ELF-1 (cell line): ENCODE results near the gene ADAMTSL4.
"Not testable (repeated sequence)": the region's sequence is repeated elsewhere in the genome, so short reads cannot be mapped to it uniquely, and the experiment has no call there.

ENCODE experiments used
- DNase-seq: peaks from one replicate; pipeline ENCODE4 v3.0.0-alpha.2; 2016; ENCODE audit warnings: low read depth, low spot score

ADAMTSL4 gene

DNA sequence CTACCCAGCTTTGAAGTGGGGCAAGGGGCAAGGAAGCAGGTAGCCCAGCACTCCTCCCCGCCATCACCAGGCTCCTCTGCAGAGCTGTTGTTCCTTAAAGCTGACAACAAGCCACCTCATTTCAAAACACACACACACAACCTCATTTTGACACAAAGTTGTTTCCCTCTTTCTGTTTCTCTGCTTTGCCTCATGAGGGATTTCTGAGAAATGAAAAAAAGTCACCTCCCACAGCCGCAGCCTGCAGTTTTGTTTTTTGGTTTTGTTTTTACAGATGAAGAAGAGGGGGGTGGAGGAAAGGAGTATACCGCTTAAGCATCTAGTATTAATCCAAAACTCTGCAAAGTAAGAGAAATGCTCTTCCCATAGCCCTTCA is 18.1 kb downstream of the ADAMTSL4 start:
- DNase-seq, result no peak

DNA sequence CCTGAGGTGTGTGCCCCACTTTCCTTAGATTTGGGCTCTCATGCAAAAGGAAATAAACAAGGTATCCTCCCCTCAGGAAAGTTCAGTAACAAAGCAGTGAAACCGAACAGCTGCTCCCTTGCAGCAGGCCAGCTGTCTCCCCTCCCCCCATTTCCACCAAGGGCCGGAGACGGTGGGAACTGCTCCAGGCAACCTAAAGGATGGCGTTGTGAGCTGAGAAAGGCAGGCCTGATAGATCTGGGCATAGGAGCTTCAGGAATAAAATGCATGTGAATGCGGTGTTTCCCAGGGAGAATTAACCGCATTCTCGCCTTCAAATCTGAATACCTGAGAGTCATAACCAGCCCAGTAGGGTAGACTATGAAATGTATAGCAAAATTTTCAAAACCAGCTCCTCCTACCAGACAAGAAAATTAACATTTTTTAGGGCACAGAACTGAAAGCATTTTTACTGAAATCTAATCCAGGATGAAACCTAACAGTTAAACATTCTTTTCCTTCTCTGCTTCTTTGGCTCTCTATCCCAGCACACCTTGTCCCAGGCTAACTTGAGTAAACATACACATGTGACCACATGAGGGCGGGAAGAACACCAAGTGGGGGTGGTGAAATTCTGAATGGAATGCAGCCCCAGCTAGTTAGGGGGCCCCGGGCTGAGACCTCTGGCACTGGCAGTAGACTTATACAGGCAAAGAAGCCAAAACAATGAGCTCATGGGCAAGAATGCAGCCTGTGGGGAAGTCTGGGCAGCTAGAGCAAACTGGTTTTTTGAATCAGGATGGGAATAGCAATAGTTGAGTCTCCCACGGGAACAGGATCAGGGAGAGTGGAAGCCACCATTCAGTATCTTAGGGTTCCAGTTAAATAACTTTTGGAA is 18.7 kb downstream of the ADAMTSL4 start:
- peak; percentile 98 for DNase-seq

DNA sequence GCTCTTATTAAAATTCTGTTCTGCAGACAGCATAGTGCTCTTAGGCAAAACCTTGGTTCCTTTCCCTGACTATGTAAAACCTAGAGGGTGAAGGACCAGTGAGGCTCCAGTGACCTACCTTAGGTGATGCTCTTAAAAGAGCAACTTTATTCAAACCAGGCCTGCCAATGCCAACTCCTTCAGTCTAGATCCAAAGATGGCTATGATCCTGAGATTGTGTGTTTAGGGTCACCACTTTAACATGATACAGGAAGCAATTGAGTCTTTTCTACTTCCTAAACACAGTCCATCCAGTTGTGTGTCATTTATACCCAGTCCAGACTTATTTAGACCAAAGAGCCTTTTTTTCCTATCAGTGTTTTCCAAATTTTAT is 19.4 kb downstream of the ADAMTSL4 start:
- DNase-seq, result no peak

DNA sequence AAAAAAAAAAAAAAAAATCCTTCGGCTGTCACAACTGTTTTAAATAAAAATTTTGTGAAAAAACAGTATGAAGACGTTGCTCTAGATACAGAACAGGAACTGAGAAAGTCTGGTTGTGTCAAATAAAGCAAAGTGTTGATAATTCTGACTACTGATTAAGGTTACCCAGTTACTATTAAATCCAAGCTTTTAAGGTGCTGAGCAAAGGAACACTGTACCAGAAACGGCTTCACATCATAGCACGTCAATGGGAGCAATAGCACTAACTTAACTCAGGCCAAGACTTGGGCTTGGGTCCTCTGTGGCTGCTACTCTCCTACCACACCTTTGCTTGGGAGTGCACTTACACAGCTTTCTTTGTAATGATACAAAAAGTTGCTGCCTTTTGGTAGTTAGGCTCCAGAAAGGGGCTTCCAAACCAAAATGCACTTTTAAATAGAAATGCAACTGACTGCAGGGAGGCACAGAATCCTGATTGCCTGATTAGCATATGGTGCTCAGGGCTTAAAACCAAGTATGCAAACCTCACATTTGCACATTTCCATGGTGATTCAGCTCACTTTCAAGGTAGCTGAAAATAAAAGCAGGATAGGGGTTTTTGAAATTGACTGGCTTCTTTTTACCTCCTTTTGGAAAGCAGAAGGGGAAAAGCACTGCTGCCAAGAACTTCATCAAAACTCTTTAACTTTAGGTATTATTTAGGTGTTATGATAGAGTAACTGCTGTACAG is 23.9 kb downstream of the ADAMTSL4 start:
- peak; percentile 53 for DNase-seq

DNA sequence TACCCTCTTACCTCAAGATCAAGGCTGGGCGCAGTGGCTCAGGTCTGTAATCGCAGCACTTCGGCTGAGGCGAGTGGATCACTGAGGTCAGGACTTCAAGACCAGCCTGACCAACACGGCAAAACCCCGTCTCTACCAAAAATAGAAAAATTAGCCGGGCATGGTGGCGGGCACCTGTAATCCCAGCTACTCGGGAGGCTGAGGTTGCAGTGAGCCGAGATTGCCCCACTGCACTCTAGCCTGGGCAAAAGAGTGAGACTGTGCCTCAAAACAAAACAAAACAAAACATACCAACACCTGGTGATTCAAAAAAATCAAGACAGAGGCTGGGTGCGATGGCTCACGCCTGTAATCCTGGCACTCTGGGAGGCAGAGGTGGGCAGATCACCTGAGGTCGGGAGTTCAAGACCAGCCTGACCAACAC is 24.5 kb downstream of the ADAMTSL4 start:
- peak; percentile 56 for DNase-seq

DNA sequence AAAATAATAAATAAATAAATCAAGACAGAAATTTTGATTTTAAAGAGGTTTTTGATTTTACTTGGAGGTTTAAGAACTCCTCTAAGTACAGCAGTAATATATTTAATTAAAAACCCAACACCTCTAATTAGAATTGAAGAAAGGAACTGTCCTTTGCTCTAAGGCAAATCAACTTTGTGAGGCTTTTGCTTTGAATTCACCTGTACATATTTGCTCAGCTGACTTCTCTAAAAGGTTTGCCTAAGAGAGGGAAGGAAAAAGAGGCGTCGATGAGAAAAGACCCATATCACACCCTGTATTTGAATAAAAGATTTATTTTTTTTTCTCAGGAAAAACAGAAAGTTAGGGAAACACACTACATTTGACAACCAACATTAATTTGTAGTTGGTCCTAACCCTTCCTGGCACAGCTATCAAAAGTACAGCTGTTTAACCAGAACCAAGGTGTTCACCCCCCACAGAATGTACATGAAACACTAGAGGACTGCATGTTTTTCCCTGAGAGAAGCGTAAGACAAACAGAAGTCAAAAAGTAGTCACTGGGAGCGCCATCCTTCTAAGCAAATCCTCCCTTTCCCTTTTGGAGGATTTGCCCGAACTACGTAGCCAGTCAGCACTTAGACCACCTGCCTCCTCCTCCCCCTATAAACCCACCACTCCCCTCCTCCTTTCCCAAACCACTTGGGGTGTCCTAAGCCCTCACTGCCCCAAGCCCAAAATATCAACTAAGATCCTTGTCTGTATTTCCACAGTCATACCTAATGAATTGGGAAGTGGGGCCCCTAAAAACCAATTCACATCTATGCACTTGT is 25.3 kb downstream of the ADAMTSL4 start:
- no peak for DNase-seq

DNA sequence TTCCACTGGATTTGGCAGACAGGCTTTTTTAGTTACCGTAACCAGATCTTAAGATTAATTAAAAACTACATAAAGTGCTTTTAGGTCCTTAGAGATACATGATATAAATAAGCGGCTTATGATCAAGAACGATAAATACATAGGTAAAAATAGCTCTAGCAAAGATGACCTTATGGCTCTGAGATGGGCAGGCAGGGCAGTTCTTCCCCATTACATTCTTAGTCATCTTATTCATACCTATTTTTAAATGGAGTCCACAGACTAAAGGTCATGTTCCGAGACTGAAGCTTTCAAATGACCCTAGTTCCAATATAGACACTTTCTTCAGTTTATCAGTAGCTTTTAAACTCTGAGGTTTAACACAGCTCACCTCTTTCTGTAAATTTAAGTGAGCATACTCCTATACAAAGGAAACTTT is 25.9 kb downstream of the ADAMTSL4 start:
- no peak for DNase-seq

DNA sequence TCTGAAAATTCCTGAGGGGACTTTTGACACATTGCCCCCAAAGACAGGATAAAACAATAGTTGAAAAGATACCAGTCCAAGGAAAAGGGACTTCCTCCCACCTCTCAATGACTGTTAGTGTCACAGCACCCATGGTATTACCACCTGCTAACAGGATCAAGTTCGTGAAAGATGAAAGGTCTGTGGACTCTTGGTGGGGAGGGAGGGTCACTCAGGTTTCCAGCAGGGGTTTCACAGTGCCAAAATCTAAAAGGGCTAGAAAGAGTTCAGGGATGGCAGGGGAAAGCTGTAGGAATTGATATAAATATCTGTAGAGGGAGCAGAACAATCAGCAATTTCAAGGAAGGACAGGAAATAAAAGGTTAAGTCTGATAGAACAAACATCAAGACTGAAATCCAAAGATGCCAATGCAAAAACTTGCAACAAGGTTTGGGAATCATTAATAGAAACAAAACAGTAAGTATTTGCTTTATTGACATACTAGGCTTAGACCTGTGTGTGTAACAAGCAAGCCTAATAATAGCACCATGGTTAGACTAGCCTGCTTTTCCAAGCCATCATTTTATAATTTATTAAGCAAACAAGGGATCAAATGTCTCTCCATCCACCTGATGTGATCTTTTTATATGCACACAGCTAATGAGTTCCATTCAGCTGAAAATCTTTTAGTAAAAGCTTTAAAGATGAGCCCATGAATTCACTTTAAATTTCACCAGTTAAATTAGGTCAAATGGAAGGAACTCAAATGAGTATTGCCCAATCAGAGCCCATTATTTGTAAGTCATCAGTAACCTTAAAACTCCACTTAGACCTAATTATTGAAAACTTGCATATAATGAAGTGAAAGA is 26.5 kb downstream of the ADAMTSL4 start:
- DNase-seq, result no peak

DNA sequence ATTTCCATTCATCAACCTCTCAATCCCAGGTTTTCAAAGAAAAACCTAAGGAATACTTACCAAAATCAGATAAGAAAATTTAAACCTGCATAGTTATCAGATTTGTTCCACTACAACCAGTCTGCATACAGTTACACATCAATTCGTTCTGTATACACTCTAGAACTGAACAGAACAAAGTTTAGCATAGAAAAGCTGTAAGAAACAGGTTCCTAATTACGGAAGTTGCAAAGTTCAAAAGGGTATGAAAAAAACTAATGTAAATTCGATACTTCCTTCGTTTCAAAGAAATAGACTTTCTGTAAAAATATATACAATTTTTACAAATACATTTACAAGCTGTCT is 27.1 kb downstream of the ADAMTSL4 start:
- DNase-seq, result no peak

DNA sequence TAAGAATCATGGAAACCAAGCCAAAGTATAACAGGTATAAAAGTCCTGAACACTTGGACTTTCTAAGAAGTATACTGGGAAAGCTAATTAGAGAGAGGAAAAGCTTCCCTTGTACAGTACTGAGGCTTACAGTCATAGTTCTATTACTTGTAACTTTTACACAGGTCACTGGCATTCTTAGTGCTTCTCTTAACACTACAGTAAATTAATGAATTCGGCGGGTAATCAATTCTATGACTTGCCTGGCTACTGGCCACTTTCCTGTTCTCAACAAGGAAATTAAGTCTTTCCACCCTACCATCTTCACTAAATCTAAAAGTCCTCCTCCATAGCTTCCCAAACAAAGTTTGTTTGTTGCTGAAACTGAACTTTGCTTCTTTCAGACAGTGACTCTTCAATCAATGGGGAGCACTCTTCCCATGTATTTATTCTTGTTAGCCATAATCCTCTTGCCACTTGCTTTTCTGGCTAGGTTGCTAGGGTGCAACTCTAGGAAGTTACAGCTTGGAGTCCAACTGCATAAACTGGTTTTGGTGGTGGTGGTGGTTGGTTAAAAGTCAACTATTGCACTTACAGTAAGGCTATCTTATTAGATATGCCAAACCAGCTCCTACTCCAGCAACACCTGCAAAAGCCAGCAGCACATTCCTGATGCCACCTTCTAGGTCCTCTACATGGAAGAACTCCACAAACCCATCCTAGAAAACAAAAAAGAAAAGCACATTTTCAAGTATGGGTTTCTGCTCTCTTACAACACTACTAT is 27.8 kb downstream of the ADAMTSL4 start:
- no peak for DNase-seq

DNA sequence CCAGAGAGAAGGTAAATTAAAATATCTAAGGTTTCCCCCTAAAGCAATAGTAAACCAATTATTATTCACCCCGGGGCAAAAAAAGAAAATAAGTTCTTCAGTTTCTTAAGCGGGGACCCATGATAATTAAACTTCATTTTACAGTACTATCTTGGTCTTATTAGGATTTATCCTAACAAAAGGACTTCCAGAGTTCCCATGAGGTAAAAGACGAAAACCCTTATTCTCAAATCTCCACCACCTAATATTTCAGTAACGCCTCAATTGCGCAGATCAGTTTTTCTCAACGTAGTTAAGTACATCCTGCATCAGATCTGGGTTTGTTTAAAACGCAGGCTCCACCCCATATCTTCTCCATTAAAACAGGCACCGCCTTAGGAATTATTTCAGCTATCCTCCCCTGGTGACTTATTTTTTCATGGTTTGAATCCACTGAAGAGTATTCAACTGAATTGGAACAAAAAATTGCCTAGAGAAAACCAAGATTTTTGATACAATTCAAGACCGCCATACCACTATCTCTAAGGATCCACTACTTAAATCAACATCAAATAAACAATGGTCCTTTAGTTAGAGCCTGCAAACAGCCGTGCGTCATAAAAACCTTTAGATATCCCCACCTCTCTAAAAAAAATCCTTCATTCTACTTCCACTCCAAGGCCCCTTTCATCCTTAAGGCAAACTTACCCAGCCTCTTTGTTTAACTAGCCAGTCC is 28.5 kb downstream of the ADAMTSL4 start:
- no peak for DNase-seq

DNA sequence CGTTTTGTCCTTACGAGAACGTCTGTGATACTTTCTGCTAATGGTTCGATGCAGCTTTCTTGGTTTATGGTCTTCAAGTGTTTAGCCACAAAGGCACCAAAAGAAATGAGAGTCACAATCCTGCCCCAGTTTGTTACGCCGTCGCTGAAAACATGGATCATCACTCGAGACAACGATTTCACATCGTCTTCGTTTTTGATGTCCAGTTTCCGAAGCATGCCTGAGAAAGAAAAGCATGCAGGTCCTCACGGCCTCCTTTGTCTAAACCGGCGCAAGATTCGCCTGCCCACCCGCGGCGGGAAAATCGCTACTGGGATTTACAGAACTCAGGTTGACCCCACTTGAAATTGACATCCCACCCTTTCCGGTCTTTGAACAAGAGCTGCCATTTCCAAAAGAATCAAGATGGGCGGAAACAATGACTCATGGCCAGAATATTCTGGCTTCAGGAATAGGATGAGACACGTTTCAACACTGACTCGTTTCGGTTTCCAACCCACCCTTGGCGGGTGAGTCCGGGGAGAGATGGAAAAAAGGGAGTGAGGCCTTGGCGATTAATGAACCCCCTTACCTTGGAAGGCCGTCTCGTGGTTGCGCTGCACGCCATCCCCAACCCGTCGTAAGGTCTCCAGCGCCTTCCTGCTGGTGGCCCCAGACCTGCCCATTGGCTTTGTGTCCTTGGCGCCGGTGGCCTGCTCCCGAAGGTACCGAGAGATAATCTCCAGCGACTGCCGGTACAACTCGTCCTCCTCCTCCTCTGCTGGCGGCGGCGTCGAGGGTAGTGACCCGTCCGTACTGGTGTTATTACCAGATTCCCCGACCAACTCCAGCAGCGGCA is 29.3 kb downstream of the ADAMTSL4 start:
- peak; percentile 65 for DNase-seq

DNA sequence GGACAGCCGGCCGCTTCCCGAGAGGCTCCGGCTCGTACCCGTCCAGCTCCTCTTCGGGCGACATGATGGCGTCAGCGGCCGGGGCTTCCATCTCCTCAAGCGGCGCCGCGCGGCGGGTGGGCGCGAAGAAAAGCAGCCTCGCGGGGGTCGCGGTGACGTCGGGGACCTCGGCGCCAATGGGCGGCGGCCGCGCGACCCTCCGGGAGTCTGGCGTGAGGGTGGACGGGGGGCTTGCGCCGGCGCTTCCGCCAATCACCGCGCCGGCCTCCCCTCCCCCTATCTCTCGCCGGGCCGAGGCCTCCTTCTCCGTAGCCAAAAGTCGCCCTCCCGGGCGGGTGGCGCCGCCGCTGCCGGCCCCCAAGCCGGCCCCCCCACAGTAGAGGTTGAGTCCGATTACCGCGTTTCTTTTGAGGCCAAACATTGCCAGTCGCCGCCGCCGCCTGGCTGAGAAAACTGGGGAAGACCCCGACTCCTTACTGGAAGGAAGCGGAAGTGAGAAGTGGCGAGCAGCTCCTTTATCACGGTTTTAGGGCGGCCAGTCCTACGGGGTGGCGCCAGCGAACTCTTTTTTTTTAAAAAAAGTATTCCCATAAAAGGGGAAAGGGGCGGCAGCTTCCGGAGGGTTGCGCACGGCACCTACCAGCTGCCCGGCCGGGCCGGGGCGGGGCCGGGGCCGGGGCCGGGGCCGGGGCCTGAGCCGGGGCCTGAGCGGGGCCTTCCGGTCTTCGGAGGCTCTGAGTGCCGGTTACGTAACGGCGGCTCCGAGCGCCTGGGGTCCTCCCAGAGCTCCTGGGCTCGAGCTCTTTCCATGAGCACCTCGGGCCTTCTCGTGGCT is 30.1 kb downstream of the ADAMTSL4 start, which contains the start of gene MCL1:
Gene MCL1, minus strand, starts transcription at position 501 of the 835 bp plus-strand sequence. Its CDS starts 80 bp downstream, at position 421.
- DNase-seq, result peak; percentile 98

DNA sequence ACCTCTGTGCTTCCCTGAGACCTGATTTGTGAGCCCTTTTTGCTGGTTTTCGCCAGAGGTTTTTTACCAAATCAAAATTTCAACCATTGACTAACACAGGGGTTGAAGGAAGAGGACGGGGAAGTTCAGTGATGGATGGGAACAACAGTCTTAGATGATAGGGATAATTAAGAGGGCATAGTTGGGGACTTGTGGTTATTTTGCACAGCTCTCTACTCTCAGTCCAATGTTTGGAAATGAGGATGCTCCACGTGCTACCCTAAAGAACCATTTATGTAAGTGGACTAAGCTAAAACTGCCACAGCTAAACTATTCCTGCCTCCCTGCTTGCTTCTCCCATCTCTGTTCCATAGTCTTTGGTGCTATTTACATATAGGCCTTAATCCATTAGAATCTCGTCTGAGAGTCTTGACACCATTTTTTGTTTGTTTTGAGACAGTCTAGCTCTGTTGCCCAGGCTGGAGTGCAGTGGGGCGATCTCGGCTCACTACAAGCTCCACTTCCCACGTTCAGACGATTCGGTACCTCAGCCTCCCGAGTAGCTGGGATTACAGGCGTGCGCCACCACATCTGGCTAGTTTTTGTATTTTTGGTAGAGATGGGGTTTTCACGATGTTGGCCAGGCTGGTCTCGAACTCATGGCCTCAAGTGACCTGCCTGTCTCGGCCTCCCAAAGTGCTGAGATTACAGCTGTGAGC is 30.9 kb downstream of the ADAMTSL4 start:
- DNase-seq, result no peak

DNA sequence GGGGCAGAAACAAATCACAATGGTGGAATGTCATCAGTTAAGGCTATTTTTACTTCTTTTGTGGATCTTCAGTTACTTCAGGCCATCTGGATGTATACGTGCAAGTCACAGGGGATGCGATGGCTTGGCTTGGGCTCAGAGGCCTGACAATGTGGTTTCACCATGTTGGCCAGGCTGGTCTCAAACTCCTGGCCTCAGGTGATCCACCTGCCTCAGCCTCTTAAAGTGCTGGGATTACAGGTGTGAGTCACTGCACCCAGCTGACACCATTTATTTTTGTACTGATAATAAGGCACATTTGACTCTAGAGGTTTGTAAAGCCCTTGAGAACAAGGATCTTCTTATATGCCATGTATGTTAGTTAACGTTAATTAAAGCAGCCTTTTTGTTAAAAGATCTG is 31.8 kb downstream of the ADAMTSL4 start:
- not testable (repeated sequence) for DNase-seq

DNA sequence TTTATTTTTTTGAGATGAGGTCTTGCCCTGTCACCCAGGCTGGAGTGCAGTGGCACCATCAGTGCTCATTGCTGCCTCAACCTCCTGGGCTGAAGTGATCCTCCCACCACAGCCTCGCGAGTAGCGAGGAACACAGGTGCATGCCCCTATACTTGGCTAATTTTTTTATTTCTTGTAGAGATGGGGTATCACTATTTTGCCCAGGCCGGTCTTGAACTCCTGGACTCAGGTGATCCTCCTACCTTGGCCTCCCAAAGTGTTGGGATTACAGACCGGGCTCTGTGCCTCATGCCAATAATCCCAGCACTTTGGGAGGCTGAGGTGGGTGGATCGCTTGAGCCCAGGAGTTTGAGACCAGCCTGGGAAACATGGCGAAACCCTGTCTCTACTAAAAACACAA is 32.2 kb downstream of the ADAMTSL4 start:
- DNase-seq, result not testable (repeated sequence)

DNA sequence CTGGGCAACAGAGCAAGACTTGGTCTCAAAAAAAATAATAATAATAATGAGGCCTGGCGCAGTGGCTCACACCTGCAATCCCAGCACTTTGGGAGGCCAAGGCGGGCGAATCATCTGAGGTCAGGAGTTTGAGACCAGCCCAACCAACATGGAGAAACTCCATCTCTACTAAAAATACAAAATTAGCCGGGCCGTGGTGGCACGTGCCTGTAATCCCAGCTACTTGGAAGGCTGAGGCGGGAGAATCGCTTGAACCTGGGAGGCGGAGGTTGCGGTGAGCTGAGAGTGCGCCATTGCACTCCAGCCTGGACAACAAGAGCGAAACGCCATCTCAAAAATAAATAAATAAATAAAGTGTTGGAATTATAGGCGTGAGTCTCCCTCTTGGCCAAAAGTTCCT is 32.8 kb downstream of the ADAMTSL4 start:
- DNase-seq, result not testable (repeated sequence)
